SK-N-SH treated with all-trans-retinoic acid at 6 μM for 48 hours (cell line): ENCODE results near the gene FUT7.

Experiments used
- ATAC-seq: fragments of 200-7000 bp; cut with Tn5 transposase; 3 replicates; pipeline ENCODE4 v1.9.1; 2020; ENCODE audit warnings: mild to moderate bottlenecking, moderate library complexity
- ARNTL ChIP-seq: fragments of 450-650 bp; formaldehyde crosslinking; IDR thresholded peaks from 2 replicates; pipeline ENCODE4 v1.5.0; 2020; ENCODE audit warnings: low read depth, mild to moderate bottlenecking, moderate library complexity, borderline replicate concordance
- BACH2 ChIP-seq: fragments of 250-450 bp; sonication (Bioruptor Pico); IDR thresholded peaks from 2 replicates; pipeline ENCODE4 v1.9.0; 2021; ENCODE audit warnings: mild to moderate bottlenecking, borderline replicate concordance
- CSDC2 ChIP-seq: fragments of 250-450 bp; sonication (Bioruptor Pico); IDR thresholded peaks from 2 replicates; pipeline ENCODE4 v1.5.0; 2020; ENCODE audit warnings: mild to moderate bottlenecking, moderate library complexity
- ESRRG ChIP-seq: fragments of 250-450 bp; sonication (Bioruptor Pico); IDR thresholded peaks from 2 replicates; pipeline ENCODE4 v1.6.1; 2021; ENCODE audit warnings: mild to moderate bottlenecking
- GLIS3 ChIP-seq: fragments of 250-450 bp; sonication (Bioruptor Pico); IDR thresholded peaks from 2 replicates; pipeline ENCODE4 v1.5.0; 2020; ENCODE audit warnings: mild to moderate bottlenecking, moderate library complexity
- ISL1 ChIP-seq: fragments of 250-450 bp; sonication (Bioruptor Pico); IDR thresholded peaks from 2 replicates; pipeline ENCODE4 v2.1.2; 2022; ENCODE audit warnings: mild to moderate bottlenecking, moderate library complexity
- PATZ1 ChIP-seq: fragments of 250-450 bp; sonication (Bioruptor Pico); IDR thresholded peaks from 2 replicates; pipeline ENCODE4 v1.8.0; 2020; ENCODE audit warnings: mild to moderate bottlenecking, moderate library complexity, borderline replicate concordance
- RARB ChIP-seq: fragments of 250-450 bp; sonication (Bioruptor Pico); IDR thresholded peaks from 2 replicates; pipeline ENCODE4 v1.8.0; 2021; ENCODE audit warnings: mild to moderate bottlenecking, moderate library complexity
- SNAI2 ChIP-seq: fragments of 250-450 bp; sonication (Bioruptor Pico); IDR thresholded peaks from 2 replicates; pipeline ENCODE4 v1.5.0; 2020; ENCODE audit warnings: mild to moderate bottlenecking, moderate library complexity
- TCF4 ChIP-seq: fragments of 250-450 bp; sonication (Bioruptor Pico); IDR thresholded peaks from 2 replicates; pipeline ENCODE4 v1.8.0; 2021; ENCODE audit warnings: mild to moderate bottlenecking, moderate library complexity, borderline replicate concordance
- TOX ChIP-seq: fragments of 250-450 bp; sonication (Bioruptor Pico); IDR thresholded peaks from 2 replicates; pipeline ENCODE4 v1.8.0; 2021; ENCODE audit warnings: mild to moderate bottlenecking, moderate library complexity, borderline replicate concordance
- ZC3H10 ChIP-seq: fragments of 250-450 bp; sonication (Bioruptor Pico); IDR thresholded peaks from 2 replicates; pipeline ENCODE4 v1.5.1; 2021; ENCODE audit warnings: mild to moderate bottlenecking, moderate library complexity
- ZFP3 ChIP-seq: fragments of 250-450 bp; sonication (Bioruptor Pico); IDR thresholded peaks from 2 replicates; pipeline ENCODE4 v1.5.0; 2020; ENCODE audit warnings: mild to moderate bottlenecking, moderate library complexity
- ZFP30 ChIP-seq: fragments of 450-650 bp; formaldehyde crosslinking; IDR thresholded peaks from 2 replicates; pipeline ENCODE4 v1.5.0; 2022; ENCODE audit warnings: mild to moderate bottlenecking, moderate library complexity
- ZNF565 ChIP-seq: fragments of 450-650 bp; formaldehyde crosslinking; conservative IDR thresholded peaks from 2 replicates; pipeline ENCODE4 v1.5.0; 2020; ENCODE audit warnings: low read depth, mild to moderate bottlenecking, moderate library complexity
- ZNF70 ChIP-seq: fragments of 450-650 bp; formaldehyde crosslinking; IDR thresholded peaks from 2 replicates; pipeline ENCODE4 v1.5.0; 2020; ENCODE audit warnings: mild to moderate bottlenecking, moderate library complexity
- ZNF8 ChIP-seq: fragments of 450-650 bp; formaldehyde crosslinking; IDR thresholded peaks from 2 replicates; pipeline ENCODE4 v1.5.0; 2020; ENCODE audit warnings: mild to moderate bottlenecking, moderate library complexity
- TF ChIP-seq, protein P1 (sequence below): fragments of 250-450 bp; sonication (Bioruptor Pico); IDR thresholded peaks from 2 replicates; pipeline ENCODE4 v1.5.1; 2021; ENCODE audit warnings: mild to moderate bottlenecking, moderate library complexity
- TF ChIP-seq, protein P2 (sequence below): fragments of 250-450 bp; sonication (Bioruptor Pico); IDR thresholded peaks from 2 replicates; pipeline ENCODE4 v1.5.1; 2020; ENCODE audit warnings: low read depth, mild to moderate bottlenecking, moderate library complexity
- TF ChIP-seq, protein P3 (sequence below): fragments of 250-450 bp; sonication (Bioruptor Pico); IDR thresholded peaks from 2 replicates; pipeline ENCODE4 v1.8.0; 2021; ENCODE audit warnings: low read depth, mild to moderate bottlenecking, moderate library complexity, borderline replicate concordance

Gene FUT7

DNA sequence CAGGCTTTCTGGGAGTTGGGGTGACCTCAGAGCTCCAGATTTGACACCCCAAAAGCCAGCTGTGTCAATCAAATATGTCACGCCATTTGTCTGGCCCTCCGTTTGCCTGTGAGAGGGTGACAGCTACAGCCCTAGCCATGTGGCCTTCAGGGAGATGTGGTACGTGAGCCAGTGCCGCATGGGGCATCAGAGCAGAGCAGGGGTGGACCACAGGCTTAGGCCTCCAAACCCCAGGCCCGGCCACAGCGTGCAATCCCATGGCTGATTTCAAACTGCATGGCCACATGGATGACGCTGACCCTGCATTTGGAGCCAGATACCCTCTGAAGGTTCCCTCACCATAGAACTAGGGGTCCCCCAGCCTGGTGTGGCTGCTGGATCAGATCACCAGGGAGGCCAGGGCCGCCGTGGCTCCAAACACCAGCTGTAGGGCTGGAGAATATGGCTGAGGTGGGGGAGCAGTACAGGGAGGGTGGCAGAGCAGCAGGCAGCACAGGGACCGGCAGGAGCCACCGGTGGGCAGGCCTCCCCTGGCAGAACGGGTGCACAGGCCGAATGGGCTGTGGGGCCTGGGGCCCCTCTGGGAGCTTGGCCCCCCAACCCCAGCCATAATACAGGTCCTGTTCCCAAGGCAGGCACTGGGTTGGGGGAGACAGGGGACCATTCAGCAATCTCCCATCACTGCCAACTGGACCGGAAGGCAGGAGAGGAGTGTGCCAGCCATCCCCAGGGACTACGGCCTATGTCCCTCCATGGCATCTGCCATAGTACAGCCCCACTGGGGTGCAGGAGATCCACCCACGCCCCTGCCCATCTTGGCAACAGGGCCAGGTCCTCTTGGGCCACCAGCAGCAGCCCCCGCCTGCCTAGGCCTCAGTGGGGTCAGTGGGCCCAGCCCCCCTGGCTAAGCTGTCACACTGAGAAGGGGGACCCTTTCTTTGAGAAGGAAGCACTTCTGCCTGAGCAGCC, 36.9 kb upstream of the FUT7 start:
- TF ChIP-seq ZNF70 (CRISPR knock-in tag) (no peak), RARB (no peak), SNAI2 (no peak), ZC3H10 (no peak), GLIS3 (CRISPR knock-in tag) (no peak), ARNTL (CRISPR knock-in tag) (no peak), PATZ1 (CRISPR knock-in tag) (no peak), TCF4 (CRISPR knock-in tag) (no peak), ZFP30 (no peak)
- TF ChIP-seq, protein P1, sequence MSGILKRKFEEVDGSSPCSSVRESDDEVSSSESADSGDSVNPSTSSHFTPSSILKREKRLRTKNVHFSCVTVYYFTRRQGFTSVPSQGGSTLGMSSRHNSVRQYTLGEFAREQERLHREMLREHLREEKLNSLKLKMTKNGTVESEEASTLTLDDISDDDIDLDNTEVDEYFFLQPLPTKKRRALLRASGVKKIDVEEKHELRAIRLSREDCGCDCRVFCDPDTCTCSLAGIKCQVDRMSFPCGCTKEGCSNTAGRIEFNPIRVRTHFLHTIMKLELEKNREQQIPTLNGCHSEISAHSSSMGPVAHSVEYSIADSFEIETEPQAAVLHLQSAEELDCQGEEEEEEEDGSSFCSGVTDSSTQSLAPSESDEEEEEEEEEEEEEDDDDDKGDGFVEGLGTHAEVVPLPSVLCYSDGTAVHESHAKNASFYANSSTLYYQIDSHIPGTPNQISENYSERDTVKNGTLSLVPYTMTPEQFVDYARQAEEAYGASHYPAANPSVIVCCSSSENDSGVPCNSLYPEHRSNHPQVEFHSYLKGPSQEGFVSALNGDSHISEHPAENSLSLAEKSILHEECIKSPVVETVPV (CRISPR knock-in tag), result no peak
- TF ChIP-seq, protein P2, sequence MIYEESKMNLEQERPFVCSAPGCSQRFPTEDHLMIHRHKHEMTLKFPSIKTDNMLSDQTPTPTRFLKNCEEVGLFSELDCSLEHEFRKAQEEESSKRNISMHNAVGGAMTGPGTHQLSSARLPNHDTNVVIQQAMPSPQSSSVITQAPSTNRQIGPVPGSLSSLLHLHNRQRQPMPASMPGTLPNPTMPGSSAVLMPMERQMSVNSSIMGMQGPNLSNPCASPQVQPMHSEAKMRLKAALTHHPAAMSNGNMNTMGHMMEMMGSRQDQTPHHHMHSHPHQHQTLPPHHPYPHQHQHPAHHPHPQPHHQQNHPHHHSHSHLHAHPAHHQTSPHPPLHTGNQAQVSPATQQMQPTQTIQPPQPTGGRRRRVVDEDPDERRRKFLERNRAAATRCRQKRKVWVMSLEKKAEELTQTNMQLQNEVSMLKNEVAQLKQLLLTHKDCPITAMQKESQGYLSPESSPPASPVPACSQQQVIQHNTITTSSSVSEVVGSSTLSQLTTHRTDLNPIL, result no peak
- no peak for ATAC-seq

- ATAC-seq, result peak; percentile 63
- TF ChIP-seq ISL1 (CRISPR knock-in tag) (no peak), ZC3H10 (no peak), CSDC2 (CRISPR knock-in tag) (no peak), GLIS3 (CRISPR knock-in tag) (no peak), SNAI2 (no peak), TOX (CRISPR knock-in tag) (no peak), ZFP30 (no peak), BACH2 (CRISPR knock-in tag) (no peak), RARB (no peak), TCF4 (CRISPR knock-in tag) (no peak), ZFP3 (CRISPR knock-in tag) (no peak), ZNF565 (CRISPR knock-in tag) (no peak), ESRRG (no peak), ZNF8 (CRISPR knock-in tag) (no peak), ZNF70 (CRISPR knock-in tag) (no peak)
- TF ChIP-seq, protein P2, result no peak
- TF ChIP-seq, protein P1 (CRISPR knock-in tag), result no peak
- TF ChIP-seq, protein P3, sequence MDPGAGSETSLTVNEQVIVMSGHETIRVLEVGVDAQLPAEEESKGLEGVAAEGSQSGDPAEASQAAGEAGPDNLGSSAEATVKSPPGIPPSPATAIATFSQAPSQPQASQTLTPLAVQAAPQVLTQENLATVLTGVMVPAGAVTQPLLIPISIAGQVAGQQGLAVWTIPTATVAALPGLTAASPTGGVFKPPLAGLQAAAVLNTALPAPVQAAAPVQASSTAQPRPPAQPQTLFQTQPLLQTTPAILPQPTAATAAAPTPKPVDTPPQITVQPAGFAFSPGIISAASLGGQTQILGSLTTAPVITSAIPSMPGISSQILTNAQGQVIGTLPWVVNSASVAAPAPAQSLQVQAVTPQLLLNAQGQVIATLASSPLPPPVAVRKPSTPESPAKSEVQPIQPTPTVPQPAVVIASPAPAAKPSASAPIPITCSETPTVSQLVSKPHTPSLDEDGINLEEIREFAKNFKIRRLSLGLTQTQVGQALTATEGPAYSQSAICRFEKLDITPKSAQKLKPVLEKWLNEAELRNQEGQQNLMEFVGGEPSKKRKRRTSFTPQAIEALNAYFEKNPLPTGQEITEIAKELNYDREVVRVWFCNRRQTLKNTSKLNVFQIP (CRISPR knock-in tag), result no peak
Measured at GRCh38 chr9:137067860-137068538, 36.1 kb upstream of the FUT7 start.
